ENCODE measurements around the gene AKAP11. TPM values are rescaled to one million over a fixed set of nuclear protein-coding genes. Genes with fewer than 3 reads are reported as not detected.

AKAP11 gene
- polyA plus RNA-seq, 4 donors = 33.7 to 40.0 (median 38.9) TPM

DNA sequence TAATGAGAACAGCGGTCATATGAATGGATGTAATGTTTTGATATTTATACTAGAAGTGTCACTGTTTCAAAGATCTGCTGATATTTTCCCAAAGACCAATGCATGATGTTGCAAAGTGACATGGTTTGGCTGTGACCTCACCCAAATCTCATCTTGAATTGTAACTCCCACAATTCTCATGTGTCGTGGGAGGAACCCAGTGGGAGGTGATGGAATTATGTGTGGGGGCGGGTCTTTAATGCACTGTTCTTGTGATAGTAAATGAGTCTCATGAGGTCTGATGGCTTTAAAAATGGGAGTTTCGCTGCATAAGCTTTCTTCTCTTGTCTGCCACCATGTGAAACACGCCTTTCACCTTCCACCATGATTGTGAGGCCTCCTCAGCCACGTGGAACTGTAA, 98.3 kb downstream of the AKAP11 start:
- no peak for DNase-seq (ENCODE audit: low read depth in 4 of 4, low spot score in 3 of 4)

Other genes with a start within 250 kb of the AKAP11 start
- 1 to 10 TPM; 5.9 to 8.3 (median 7.5) TPM for gene DGKH, start 223.5 kb upstream of the AKAP11 start, polyA plus RNA-seq (ENCODE audit: insufficient read length in 4 of 4)